ENCODE data around the gene S1PR2. TPM values are rescaled to one million over a fixed set of nuclear protein-coding genes. Genes with fewer than 3 reads are reported as not detected.

The S1PR2 gene
- total and polyA plus RNA-seq, 7 donors: 0.17 to 2.0 (median 1.1) TPM

DNA sequence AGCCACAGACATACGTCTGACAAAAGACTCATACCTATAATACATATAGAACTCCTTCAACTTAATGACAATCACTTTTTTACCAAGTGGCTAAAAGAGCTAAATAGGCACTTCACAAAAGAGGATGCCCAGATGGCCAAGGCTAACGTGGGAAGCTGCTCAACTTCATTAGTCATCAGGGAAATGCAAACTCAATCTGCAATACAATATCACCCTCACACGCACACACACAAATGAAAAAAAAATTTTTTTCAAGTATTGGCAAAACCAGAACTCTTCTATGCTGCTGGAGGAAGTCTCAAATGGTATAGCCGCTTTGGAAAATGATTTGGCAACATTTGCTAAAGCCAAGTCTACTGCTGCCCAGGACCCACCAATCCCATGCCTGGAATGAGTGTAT, 21.8 kb downstream of the S1PR2 start:
- Histone ChIP-seq H3K9me3 (no peaks in the 10 kb centered on the region), H3K4me1 (no peaks in the 10 kb centered on the region)
- 59 to 70% (median 60%) methylated on average over 4 of the region's 4 CpGs for WGBS, 3 donors

DNA sequence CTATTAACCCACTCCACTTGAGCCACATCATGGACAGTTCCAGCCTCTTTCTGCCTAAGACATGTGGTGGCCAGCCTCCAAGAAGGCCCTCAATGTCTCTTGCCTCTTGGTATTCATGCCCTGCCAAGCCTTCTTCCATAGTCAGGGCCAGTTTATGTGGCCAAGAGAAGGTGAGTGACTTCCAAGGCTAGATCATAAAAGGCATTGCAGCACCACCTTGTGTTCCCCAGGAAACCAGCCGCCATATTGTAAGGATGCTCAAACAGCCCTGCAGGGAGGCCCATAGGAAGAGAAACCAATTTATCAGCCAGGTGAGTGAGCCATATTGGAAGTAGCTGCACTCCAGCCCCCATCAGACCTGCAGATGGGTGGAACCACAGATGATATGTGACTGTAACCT, 24.1 kb downstream of the S1PR2 start:
- intact Hi-C loops (cut with DNase I): no loop called here
- Histone ChIP-seq H3K4me1 (no peaks in the 10 kb centered on the region), H3K27me3 (ENCODE audit: insufficient read depth in 3 of 3, low read length in 2 of 3) (no peaks in the 10 kb centered on the region), H3K27ac (no peak overlapping the region), H3K9me3 (no peaks in the 10 kb centered on the region), H3K36me3 (ENCODE audit: insufficient read depth in 1 of 2, low read depth in 1 of 2) (no peaks in the 10 kb centered on the region), H3K4me3 (no peak overlapping the region)
- TF ChIP-seq, protein P1, sequence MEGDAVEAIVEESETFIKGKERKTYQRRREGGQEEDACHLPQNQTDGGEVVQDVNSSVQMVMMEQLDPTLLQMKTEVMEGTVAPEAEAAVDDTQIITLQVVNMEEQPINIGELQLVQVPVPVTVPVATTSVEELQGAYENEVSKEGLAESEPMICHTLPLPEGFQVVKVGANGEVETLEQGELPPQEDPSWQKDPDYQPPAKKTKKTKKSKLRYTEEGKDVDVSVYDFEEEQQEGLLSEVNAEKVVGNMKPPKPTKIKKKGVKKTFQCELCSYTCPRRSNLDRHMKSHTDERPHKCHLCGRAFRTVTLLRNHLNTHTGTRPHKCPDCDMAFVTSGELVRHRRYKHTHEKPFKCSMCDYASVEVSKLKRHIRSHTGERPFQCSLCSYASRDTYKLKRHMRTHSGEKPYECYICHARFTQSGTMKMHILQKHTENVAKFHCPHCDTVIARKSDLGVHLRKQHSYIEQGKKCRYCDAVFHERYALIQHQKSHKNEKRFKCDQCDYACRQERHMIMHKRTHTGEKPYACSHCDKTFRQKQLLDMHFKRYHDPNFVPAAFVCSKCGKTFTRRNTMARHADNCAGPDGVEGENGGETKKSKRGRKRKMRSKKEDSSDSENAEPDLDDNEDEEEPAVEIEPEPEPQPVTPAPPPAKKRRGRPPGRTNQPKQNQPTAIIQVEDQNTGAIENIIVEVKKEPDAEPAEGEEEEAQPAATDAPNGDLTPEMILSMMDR (IDR thresholded peaks at IDR 0.05): no peak
- no peak for ATAC-seq
- WGBS, 3 donors: 94 to 100% (median 100%) methylated on average over 1 of the region's 1 CpG
- no peak for DNase-seq

More for the DNA sequence above, 21.8 kb downstream of the S1PR2 start:
- TF ChIP-seq, protein P1 (IDR thresholded peaks at IDR 0.05): no peak
- no peaks in the 10 kb centered on the region for H3K27me3 ChIP-seq (ENCODE audit: insufficient read depth in 3 of 3, low read length in 2 of 3)
- intact Hi-C loops (cut with DNase I): no loop called here
- ATAC-seq (no peak), DNase-seq (no peak)
- H3K36me3 ChIP-seq (ENCODE audit: insufficient read depth in 1 of 2, low read depth in 1 of 2): no peaks in the 10 kb centered on the region
- no peak overlapping the region for H3K4me3 ChIP-seq
- no peak overlapping the region for H3K27ac ChIP-seq

DNA sequence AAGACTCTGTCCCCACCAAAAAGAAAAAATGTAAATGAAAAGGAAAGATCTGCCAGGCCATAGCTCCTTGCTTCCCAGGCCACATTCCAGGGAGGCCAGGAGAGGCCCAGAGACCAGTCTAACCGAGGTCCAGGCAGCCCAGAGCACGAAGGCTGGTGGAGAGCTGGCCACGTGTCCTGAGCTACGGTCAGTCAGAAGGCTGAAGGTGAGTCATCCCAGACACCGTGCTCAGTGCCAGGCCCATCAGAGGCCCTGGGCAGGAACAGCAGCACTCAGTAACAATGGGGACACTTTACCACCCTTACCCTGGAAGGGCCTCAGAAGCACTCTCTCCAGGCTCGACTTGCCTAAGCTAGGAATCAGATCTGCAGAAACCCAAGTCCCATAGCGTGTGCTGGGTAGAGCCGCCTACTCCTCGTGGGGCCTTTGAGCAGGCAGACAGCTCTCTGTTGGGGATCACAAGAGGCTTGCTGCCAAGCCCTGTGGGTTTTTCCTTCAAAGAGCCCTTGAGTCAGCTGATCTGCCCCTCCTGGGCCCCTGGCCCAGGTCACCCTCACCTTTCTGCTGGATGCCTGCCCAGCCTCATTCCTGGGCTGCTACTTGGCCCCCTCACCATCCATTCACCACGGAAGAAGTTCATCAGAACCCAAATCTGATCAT, 24.8 kb downstream of the S1PR2 start:
- Histone ChIP-seq H3K27ac (no peak overlapping the region), H3K36me3 (ENCODE audit: insufficient read depth in 1 of 2, low read depth in 1 of 2) (no peaks in the 10 kb centered on the region), H3K27me3 (ENCODE audit: insufficient read depth in 3 of 3, low read length in 2 of 3) (no peaks in the 10 kb centered on the region), H3K4me3 (no peak overlapping the region), H3K4me1 (no peaks in the 10 kb centered on the region), H3K9me3 (no peaks in the 10 kb centered on the region)
- 76 to 80% (median 77%) methylated on average over 10 of the region's 10 CpGs for WGBS, 3 donors
- TF ChIP-seq, protein P1 (IDR thresholded peaks at IDR 0.05): no peak
- ATAC-seq (no peak), DNase-seq (no peak)
- intact Hi-C loops (cut with DNase I): no loop called here

DNA sequence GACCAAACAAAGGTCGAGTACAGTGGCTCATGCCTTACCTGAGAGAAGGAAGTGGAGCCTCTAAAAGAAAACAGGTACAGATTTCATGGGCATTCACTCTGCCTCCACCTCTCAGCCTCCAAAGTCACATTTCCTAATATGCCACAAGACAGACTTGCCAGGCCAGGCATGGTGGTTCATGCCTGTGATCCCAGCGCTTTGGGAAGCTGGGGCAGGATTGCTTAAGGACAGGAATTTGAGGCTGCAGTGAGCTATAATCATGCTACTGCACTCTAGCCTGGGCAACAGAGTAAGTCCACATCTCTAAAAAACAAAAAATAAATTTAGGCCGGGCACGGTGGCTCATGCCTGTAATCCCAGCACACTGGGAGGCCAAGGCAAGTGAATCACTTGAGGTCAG, 25.5 kb downstream of the S1PR2 start:
- Histone ChIP-seq H3K4me3 (no peak overlapping the region), H3K9me3 (no peaks in the 10 kb centered on the region), H3K27ac (no peak overlapping the region), H3K36me3 (ENCODE audit: insufficient read depth in 1 of 2, low read depth in 1 of 2) (no peaks in the 10 kb centered on the region), H3K4me1 (no peaks in the 10 kb centered on the region), H3K27me3 (ENCODE audit: insufficient read depth in 3 of 3, low read length in 2 of 3) (no peaks in the 10 kb centered on the region)
- TF ChIP-seq, protein P1 (IDR thresholded peaks at IDR 0.05): no peak
- ATAC-seq (no peak), DNase-seq (no peak)
- intact Hi-C loops (cut with DNase I): no loop called here
- whole genome bisulfite sequencing, 3 donors: 84 to 87% (median 85%) methylated on average over 4 of the region's 4 CpGs

DNA sequence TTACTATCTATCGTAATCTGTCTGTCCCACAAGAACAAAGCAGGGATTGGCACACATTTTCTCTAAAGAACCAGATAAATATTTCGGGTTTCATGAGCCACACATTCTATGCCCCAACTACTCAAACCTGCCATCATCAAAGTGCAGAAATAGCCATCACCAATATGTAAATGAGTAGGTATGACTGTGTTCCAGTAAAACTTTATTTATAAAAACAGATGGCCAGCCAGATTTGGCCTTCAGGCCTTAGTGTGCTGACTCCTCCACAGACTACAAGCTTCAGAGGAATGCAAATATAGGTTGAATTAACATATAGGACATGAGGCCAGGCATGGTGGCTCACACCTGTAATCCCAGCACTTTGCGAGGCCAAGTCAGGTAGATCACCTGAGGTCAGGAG, 27.4 kb downstream of the S1PR2 start:
- Histone ChIP-seq H3K27ac (no peak overlapping the region), H3K27me3 (ENCODE audit: insufficient read depth in 3 of 3, low read length in 2 of 3) (no peaks in the 10 kb centered on the region), H3K36me3 (ENCODE audit: insufficient read depth in 1 of 2, low read depth in 1 of 2) (no peaks in the 10 kb centered on the region), H3K4me1 (no peaks in the 10 kb centered on the region), H3K4me3 (no peak overlapping the region), H3K9me3 (no peaks in the 10 kb centered on the region)
- no peak for DNase-seq
- TF ChIP-seq, protein P1 (IDR thresholded peaks at IDR 0.05): no peak
- ATAC-seq: no peak
- 91 to 98% (median 93%) methylated on average over 3 of the region's 3 CpGs for whole genome bisulfite sequencing, 3 donors
- intact Hi-C loops (cut with DNase I): no loop called here

Measured in psoas muscle (tissue), 8 donors.